ENCODE results near the gene CERKL.

CERKL gene

DNA sequence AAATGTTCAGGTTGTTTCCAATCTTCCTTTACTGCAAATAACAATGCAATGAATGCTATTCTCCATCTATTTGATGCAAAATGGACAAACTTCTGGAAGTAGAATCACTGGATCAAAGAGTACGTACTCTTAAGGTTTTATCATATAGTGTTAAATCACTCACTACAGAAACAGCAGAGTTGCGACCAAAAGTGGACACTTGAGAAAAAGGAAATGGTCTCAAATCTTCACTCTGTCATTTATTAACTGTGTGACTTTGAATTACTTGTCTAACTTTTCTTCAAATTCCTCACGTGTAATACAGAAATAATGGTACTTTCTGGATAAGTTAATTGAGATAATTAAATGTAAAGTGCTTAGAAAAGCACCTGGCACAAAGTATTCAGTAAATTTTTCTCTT lies 78.1 kb downstream of the CERKL start:
- DNase-seq (ENCODE audit: low read depth in 2 of 3, low spot score in 1 of 3) = no peak

DNA sequence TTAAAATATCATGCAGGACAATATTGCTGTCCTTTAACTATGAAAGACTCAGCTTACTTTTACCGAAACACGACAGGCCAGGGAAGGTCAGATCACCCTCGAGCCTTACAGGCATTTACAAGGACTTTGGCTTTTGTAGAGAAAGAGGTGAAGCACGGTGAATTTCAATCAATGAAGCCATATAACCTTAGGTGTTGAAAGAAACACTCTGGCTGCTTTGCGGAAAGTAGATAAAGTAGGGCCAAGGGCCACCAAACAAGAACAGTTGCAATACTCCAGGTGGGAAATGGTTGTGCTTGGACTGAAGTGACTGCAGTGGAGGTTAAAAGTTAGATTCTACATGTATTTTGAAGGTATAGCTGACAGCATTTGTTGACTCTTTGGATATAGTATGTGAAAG lies 80.5 kb downstream of the CERKL start:
- no peak for DNase-seq (ENCODE audit: low read depth in 2 of 3, low spot score in 1 of 3)

DNA sequence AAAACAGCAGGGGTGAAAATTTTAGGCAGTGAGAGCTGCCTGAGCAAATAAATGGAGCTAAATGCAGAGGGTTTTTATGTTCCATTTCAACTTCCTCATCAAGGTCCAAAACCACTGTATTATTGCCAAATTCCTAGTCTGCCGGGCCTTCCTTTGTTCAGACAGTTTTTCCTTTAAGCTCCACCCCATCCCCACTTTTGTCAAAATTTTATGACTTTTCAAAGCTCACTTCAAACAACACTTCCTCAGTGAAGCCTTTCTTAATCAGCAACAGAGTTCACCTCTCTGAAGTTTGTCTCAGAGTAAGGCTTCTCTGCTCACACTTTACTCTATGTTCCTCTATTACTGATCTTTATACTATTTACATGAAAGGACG lies 81.3 kb downstream of the CERKL start:
- DNase-seq (ENCODE audit: low read depth in 2 of 3, low spot score in 1 of 3) = no peak

DNA sequence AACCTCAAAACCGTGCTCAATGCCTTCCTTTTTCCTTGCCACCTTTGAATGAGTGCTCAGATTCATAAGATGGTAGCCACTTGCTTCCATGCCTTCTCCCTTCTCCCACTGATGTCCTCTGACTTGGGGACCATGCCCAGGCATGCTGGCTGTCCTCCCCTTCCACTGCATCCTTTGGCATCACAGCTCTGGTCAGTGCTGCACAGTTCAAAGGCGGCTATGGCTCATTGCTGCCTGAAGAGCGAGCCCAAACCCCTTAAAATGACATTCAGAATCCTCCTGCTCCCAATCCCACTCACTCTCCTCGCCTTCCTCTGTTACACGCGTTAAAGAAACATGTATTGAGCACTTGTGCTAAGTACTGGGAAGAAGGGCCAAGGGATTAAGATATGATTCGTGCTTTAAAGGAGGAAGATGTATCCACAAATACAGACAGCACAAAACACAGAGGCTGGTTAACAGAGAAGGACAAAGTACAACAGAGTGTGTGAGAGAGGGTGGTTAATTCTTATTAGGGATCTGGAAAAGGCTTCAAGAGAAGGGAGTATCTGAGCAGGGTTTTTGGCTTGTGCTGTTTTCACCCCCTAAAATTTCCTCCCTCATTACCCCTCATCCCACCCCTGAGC lies 81.8 kb downstream of the CERKL start:
- no peak for DNase-seq (ENCODE audit: low read depth in 2 of 3, low spot score in 1 of 3)

DNA sequence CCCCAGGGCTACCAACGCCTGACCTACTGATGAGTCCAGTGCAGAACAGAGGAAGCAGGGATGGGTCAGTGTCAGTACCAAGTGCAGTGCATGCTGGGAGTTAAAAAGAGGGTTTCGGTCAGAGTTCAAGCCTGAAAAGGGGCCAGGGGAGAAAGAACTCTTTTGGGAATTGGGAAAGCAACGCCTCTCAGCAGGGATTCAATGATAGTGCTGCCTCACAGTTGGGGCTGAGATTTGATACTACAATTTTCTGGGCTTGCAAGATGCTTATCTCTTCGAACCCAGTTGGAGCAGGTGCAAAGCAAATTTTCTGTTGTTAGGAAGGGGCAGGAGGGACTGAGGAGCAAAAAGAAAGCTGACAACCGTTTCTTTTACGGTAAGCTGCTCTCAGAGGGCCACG lies 82.6 kb downstream of the CERKL start:
- DNase-seq (ENCODE audit: low read depth in 2 of 3, low spot score in 1 of 3) = no peak

DNA sequence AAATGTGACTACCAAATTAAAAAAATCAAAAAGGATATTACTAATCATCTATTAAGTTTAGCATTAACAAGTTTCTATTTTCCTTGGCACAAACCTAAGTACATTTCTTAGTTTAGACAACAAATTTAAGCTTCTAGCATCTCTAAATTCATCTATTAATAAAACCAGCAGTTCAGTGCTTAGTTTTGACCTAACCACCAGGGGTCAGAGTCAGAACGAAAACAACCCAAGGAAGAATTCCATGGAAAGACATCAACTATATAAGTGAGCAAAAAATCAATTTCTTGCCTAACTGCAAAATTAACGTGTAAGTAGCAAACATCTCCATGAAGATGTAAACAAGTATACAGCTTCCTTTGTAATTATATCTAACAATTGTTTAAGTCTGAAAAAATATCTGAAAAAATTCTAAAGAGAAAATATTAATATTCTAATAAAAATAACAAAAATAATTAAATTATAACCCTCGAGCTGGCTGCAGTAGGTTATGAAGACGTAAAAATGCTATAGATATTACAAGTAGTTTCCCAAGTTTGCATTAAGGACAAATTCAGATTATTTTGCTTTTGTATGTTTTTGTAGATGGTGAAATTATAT lies 83.7 kb downstream of the CERKL start:
- no peak for DNase-seq (ENCODE audit: low read depth in 2 of 3, low spot score in 1 of 3)

DNA sequence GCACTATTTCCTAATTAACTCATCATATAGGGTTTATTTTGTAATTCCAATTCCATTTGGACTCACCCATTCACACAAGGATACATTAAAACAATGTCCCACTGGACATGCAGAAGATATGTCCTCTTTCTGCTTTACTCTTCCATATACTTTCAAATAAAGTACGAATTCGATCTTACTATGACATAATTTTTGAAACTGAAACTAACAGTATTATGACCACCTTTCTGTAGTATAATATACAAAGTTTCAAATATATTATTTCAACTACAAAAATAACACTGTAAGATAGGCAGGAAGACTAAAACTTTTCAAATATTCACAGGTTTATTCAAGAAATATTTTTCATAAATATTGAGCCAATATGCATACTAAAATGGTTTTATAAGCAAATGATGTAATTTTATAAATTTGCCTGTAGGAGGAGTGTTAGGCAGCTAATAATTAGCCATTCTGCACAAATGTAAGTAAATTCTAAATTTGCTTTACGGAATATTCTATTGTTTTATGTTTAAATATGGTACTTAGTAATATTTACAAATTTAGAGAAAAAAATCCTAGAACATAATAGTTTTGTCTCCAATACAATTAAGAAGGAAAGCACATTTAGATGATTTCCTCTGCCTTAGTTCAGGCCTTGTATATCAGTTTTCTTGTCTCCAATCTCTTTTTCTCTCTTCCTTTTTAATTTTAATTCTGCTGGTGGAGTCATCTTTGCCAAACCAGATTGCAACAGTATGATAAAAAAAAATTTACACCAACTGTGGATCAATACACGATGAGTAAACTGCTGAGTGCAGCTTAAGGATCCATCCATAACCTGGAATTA lies 85.9 kb downstream of the CERKL start:
- no peak for DNase-seq (ENCODE audit: low read depth in 2 of 3, low spot score in 1 of 3)

DNA sequence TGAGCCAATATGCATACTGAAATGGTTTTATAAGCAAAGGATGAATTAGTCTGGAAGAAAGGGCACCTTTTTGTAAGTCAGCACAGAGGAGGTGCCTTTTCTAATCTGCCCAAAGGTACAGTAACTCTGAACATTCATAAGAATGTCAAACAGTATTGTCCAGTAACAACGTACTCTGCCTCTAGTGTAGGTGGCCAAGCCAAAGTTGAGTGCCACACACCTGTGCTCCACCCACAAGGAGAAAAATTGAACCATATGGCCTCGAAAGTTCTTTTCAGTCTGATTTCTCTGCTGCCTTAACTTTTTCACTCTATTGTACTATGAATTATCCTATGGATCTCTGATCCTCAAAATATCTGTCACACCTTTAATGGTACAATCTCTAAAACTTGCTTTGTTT lies 86.8 kb downstream of the CERKL start:
- DNase-seq (ENCODE audit: low read depth in 2 of 3, low spot score in 1 of 3) = no peak

DNA sequence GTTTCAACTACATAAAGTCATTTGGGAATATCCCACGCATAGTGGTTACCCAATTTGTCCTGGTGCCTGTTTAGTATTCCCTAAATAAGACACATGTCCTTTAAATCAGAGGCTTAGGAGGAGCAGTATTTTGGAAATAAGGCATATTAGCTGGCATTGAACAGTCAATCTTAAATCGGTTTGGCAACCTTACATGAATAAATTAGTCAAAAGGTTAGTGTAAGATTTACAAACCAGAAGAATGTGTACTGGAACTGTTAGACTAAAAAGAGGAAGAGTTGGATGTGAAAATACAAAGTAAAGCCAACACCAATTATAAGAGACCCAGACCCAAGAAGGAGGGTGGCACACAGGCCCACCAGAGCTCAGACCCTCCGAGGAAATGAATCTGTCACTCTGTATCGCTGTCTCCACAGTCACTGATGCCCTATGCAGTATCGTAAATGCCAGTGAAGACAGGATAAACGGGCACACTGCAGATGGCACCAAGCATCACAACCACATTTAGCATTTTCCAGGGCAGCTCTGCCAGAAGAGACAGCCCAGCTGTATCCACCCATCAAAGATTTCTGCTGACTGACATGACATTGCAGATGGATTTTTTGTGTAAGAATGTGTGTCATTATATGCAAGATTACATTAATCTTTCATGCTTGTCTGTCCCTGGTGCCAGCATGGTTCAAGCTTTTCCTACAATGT lies 90.4 kb downstream of the CERKL start:
- no peak for DNase-seq (ENCODE audit: low read depth in 2 of 3, low spot score in 1 of 3)

DNA sequence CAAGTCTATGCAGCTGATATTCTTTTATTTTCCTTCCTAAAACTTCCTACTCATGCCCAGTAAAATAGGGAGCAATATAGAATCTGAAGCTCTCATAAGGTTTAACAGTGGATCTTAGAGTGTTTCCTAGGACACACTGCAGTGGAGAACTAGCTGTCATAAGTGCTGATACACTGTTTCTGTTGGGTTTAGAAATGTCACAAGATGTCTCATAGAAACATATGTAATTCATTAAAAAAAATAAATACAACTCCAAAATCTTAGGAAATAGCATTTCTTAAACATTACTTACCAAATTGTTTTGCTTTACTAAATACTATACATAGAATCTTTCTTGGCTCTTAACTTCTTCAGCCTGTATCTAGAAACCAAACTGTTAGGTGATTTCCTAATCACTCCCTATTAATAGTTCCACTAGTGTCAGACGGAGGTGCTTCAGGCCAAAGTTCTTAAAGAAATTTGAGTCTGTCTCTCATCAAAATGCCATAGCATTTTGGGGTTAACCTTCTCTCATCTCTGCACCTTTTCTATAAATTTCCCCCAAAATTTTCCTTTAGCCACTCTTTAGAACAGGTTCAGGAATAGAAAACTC lies 93.7 kb downstream of the CERKL start:
- DNase-seq (ENCODE audit: low read depth in 2 of 3, low spot score in 1 of 3) = no peak

DNA sequence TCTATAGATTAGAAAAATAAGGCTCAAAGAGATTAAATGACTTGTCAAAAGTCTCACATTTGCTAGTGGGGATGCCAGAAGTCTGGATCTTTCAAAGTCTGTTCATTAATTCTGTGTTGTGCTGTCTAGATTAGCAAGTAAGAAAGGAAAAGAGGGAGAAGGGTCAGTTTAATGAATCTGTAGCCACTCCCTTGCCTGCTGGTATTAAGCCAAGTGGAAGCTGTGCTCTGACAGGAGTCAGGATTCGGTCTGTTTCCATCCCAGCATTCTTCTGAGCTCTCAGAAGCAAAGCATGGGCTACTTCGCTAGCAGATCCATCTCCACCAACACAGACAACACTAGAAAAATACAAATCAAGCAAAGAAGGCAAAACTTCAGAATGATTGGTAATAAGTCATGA lies 98.5 kb downstream of the CERKL start:
- DNase-seq (ENCODE audit: low read depth in 2 of 3, low spot score in 1 of 3) = no peak

DNA sequence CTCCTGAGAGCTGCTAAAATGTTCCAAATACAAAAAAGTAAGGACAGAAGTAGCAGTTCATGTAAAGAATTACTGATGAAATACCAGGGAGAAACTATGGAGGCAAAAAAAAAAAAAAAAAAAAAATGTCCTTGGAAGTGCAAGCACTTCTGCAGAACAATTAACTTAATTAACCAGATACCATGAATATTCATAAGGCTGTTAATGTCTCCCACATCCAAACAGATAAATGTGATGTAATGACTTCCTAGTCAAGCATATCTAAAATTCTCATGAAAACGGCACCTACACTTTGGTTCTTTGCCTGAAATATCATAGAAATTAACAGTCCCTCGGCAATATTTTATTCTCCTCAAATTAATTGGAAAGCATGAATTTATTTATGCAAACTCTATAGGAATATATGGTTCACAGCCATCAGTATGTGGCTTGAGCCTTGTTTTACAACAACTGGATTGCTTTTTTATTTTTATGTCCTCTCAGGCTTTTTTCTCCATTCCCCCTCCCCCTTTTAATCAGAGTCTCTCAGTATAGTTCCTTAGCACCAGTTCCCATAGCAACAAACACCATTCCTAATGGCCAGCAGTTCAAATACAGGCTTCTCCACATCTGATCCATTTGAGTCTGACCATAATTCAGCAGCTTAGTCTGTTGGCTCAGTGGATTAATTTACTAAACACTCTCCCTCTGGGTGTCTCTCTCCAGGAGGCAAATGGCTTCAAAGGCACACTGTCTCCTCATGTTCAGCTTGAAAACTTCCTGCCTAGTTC lies 102.7 kb downstream of the CERKL start:
- no peak for DNase-seq (ENCODE audit: low read depth in 2 of 3, low spot score in 1 of 3)

DNA sequence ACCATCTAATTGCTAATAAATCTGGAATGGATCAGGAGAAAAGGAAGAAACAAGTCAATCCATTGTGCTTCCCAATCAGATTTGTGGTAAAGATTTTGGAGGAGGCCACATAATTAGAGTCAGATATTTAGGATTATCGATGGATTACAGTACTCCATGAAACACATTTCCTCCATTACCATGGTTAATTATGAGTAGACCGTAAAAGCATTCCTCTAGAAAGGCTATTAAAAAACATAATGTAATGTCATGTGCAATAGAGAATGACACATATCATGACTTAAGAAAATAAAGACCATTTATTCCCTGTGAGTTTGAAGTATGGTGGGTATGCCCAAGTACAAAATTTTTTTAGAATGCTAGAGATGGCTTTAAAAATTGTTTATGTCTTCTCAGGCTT lies 103.7 kb downstream of the CERKL start:
- no peak for DNase-seq (ENCODE audit: low read depth in 2 of 3, low spot score in 1 of 3)

DNA sequence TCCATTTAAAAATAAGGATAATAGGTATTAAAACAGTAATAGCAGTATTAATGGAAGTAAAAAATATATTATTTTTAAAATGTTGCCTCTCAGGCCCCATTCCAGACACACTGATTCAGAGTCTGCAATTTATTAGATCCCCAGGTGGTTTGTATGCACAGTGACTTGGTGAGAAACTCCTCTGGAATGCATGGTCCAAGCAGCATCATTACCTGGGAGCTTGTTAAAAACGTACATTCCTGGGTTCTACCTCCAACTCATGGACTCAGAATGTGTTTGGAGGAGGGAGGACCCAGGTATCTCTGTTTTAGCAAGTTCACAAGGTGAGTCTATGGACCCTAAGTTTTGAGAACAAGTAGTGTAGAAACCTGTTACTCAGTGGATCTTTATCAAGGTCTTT lies 104.1 kb downstream of the CERKL start:
- no peak for DNase-seq (ENCODE audit: low read depth in 2 of 3, low spot score in 1 of 3)

DNA sequence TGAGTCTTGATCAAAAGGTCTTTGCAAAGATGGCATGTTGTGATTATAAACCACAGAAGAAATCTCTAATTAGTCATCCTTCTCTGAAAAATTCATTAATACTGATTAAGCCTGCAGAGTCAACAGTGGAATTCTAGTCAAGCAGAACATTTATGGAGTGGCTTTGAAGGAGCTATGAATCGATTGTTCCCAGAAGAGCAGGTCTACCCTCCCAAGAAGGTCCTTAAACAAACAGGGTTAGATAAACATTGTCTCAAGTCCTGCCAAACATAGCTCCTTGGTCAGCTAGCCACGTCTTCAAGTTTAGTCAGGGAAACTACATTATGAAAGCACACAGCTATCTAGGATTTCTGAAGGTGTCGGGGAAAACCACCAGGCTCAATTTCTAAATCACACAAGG lies 110.8 kb downstream of the CERKL start:
- DNase-seq (ENCODE audit: low read depth in 2 of 3, low spot score in 1 of 3) = no peak

DNA sequence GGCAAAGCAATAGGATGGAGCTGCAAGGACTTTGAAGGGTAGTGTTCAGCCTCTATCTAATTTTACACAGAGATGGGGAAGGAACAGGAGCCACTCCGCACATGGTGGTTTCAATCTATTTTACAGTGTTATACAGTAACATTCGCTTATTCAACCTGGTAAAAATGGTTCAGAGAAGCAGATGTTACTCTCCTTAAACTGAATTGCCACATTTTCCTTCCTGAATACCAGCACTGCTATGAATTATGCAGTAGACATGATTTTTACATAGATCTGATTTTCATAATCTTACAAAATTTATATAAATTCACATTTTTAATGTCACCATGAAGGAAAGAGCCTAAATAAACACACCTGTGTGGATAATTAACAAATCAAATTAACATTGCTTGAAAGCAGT lies 114.7 kb downstream of the CERKL start:
- no peak for DNase-seq (ENCODE audit: low read depth in 2 of 3, low spot score in 1 of 3)

DNA sequence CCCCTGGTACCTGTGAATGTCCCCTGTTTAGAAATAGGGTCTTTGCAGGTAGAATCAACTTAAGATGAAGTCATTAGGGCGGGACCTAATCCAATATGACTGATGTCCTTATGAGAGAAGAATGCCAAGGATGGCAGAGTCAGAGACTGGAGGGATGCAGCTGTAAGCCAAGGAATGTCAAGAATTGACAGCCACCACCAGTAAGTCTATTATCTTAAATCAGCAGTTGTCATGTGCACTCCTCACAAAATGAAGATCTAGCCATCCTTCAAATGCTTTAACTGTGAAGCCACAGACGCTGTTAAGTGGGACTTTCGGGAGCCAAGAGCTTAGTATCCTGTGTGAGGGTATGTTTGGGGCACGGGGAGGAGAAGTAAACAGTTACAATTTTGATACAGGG lies 116.5 kb downstream of the CERKL start:
- DNase-seq (ENCODE audit: low read depth in 2 of 3, low spot score in 1 of 3) = no peak

DNA sequence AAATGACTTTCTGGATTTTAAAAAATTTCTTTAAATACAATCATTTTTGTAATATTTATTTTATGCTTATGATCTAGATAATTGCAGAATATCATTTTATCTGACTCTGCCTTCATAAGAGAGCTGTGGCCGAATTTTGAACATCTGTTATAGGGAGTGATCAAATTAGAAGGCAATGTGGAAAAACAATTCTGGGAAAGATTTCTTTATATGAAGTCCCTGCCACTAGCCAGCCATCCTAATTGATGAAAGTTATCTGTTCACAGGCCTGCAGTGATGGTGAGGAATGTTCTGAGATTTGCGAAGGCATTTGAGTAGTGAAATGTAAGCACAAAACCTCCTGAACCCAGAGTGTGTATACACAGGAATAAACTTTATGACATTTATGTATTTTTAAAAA lies 120.2 kb downstream of the CERKL start:
- DNase-seq (ENCODE audit: low read depth in 2 of 3, low spot score in 1 of 3) = no peak

DNA sequence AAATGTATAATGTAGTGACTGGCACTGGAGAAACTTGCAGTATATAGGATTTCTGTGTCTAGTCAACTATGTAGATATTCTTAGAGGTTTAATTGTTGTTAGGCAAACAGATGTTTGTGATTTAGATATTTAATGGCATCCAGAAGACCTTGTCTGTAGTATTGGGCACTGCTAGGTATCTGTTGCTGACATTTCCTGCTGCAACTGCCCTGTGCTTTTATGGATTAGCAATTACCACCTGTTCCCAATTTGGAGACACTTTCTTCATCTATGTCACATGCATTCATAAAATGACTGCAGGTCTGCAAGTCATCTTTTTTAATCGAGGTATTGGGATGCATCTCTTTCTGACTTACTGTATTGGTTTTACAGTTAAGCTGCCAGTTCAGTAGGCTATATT lies 128.5 kb downstream of the CERKL start:
- DNase-seq (ENCODE audit: low read depth in 2 of 3, low spot score in 1 of 3) = no peak

DNA sequence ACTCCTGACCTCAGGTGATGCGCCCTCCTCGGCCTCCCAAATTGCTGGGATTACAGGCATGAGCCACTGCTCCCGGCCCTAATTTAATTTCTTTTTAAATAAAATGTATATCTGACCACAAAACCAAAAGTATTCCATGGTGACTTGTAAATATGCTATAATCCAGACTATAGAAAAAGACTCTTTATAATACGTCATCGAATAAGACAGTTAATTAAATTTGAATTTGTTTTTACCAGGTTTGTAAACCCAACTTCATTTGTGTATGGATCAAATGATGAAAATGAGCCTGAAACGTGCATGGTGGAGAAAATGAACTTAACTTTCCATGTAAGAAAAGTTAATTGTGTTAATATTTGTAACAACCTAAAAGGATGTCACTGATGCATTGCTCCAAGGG lies 129.8 kb downstream of the CERKL start:
- DNase-seq (ENCODE audit: low read depth in 2 of 3, low spot score in 1 of 3) = no peak

DNA sequence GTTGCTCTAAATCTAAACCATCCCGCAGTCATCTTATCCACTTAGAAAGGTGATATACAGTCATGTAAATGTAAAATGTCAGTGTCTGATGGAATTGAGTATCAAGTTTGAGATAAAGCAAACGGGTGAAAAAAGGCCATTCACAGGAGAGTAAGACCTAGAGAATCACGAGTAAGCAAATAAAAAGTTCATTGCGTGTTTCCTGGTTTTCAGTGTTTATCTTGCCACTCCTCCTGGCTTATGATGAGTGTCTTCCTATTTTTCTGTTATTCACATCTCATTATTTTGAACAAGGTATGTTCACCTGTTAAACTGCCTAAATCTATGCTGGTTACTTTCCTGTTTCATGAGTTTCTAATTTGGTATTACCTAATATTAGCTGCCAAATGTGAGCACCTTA lies 130.9 kb downstream of the CERKL start:
- DNase-seq (ENCODE audit: low read depth in 2 of 3, low spot score in 1 of 3) = no peak
